Measurements from ENCODE around the gene MED31. TPM values are rescaled to one million over a fixed set of nuclear protein-coding genes. Genes with fewer than 3 reads are reported as not detected.

The MED31 gene
- total RNA-seq, 1 experiment from 2014 or later: 18.8 TPM

- intact Hi-C loops (cut with micrococcal nuclease): no loop called here
- Histone ChIP-seq H3K9me2 (replicated peaks; ENCODE audit: low read length) (no peaks in the 10 kb centered on the region), H3K79me2 (ENCODE audit: low read length) (no peaks in the 10 kb centered on the region), H3K36me3 (ENCODE audit: low read depth, low read length) (peaks cover 30% of the 10 kb centered on the region), H3K27ac (ENCODE audit: low read length) (no peak overlapping the region), H3K9ac (ENCODE audit: low read length) (no peak overlapping the region), H3K9me3 (ENCODE audit: low read length) (no peaks in the 10 kb centered on the region), H4K20me1 (ENCODE audit: low read length) (no peaks in the 10 kb centered on the region), H3K4me2 (ENCODE audit: low read length) (no peak overlapping the region), H3K4me3 (ENCODE audit: low read length) (no peak overlapping the region), H2AFZ (ENCODE audit: low read length) (no peak overlapping the region), H3K4me1 (ENCODE audit: insufficient read depth, low read length) (peaks cover 16% of the 10 kb centered on the region), H3K27me3 (ENCODE audit: low read length) (no peaks in the 10 kb centered on the region), H3F3A (ENCODE audit: low read length, unreplicated experiment) (no peaks in the 10 kb centered on the region)
- CTCF ChIA-PET: no interaction called here
- ATAC-seq (no peak), DNase-seq (no peak)
- TF ChIP-seq EZH2phosphoT487 (IDR thresholded peaks at IDR 0.05; ENCODE audit: borderline replicate concordance, low read length): no peak
- no peak for TF ChIP-seq CTCF (conservative IDR thresholded peaks at IDR 0.05; ENCODE audit: low read depth, low read length)
- no peak for TF ChIP-seq EZH2 (IDR thresholded peaks at IDR 0.05; ENCODE audit: low read length, unreplicated experiment)
- no TSS peak for BruUV-seq (replicated peaks)
- POLR2A ChIA-PET (ENCODE audit: unreplicated experiment): no interaction called here
These were observed 41.4 kb downstream of the MED31 start for GRCh38 chr17:6610011-6610410.

GRCh38 chr17:6608321-6608720 is 43.1 kb downstream of the MED31 start:
- POLR2A ChIA-PET (ENCODE audit: unreplicated experiment): no interaction called here

More at GRCh38 chr17:6608321-6608720, 43.1 kb downstream of the MED31 start:
- Histone ChIP-seq H3K79me2 (ENCODE audit: low read length) (no peaks in the 10 kb centered on the region), H3K4me3 (ENCODE audit: low read length) (no peak overlapping the region), H3F3A (ENCODE audit: low read length, unreplicated experiment) (no peaks in the 10 kb centered on the region), H3K9ac (ENCODE audit: low read length) (no peak overlapping the region), H3K4me2 (ENCODE audit: low read length) (no peak overlapping the region; the same call in 1 of the 2 replicates), H3K4me1 (ENCODE audit: insufficient read depth, low read length) (peaks cover 16% of the 10 kb centered on the region), H4K20me1 (ENCODE audit: low read length) (no peaks in the 10 kb centered on the region), H3K27me3 (ENCODE audit: low read length) (no peaks in the 10 kb centered on the region), H3K9me2 (replicated peaks; ENCODE audit: low read length) (no peaks in the 10 kb centered on the region), H3K9me3 (ENCODE audit: low read length) (no peaks in the 10 kb centered on the region), H3K27ac (ENCODE audit: low read length) (peak overlapping the region; percentile 40), H3K36me3 (ENCODE audit: low read depth, low read length) (peaks cover 30% of the 10 kb centered on the region), H2AFZ (ENCODE audit: low read length) (no peak overlapping the region; the same call in 1 of the 2 replicates)
- ATAC-seq (peak; percentile 90), DNase-seq (peak; percentile 84)
- TF ChIP-seq CTCF (conservative IDR thresholded peaks at IDR 0.05; ENCODE audit: low read depth, low read length): no peak
- TF ChIP-seq EZH2phosphoT487 (IDR thresholded peaks at IDR 0.05; ENCODE audit: borderline replicate concordance, low read length): no peak
- TF ChIP-seq EZH2 (IDR thresholded peaks at IDR 0.05; ENCODE audit: low read length, unreplicated experiment): no peak
- CTCF ChIA-PET: no interaction called here
- intact Hi-C loops (cut with micrococcal nuclease): no loop called here
- BruUV-seq (replicated peaks): no TSS peak

Measured in PC-3 (cell line).